HG03039 (cell line): ENCODE data around the gene CCR7.

Source experiments
- ATAC-seq: cut with Tn5 transposase; IDR thresholded peaks from one replicate; pipeline ENCODE4 v1.9.1; 2021; ENCODE audit warnings: mild to moderate bottlenecking, moderate library complexity; ENCODE audit not compliant: unreplicated experiment

The CCR7 gene

GRCh38 chr17:40538936-40539705, 26.2 kb downstream of the CCR7 start:
- ATAC-seq = no peak

GRCh38 chr17:40538019-40538935, 27.0 kb downstream of the CCR7 start:
- ATAC-seq = no peak

- no peak for ATAC-seq
Observed at GRCh38 chr17:40536295-40537171, 28.7 kb downstream of the CCR7 start.

- no peak for ATAC-seq
Observed at GRCh38 chr17:40535924-40536294, 29.4 kb downstream of the CCR7 start.

DNA sequence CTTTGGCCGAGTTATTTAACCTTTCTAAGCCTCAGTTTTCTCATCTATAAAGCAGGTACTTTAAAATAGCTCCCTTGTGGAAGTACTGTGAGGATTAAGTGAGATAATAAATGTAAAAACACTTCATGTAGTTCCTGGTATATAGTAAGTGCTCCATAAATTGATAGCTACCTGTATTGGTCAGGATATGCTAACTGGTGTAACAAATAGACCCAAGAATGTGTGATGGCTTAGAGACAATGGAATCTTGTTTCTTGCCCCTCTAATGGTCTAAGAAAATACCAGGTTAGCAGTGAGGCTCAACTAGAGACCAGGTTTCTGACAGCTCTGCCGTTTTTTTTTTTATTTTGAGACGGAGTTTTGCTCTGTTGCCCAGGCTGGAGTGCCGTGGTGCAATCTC, 29.8 kb downstream of the CCR7 start:
- ATAC-seq = no peak

- ATAC-seq = no peak
Observed at GRCh38 chr17:40534371-40535189, 30.7 kb downstream of the CCR7 start.

GRCh38 chr17:40533896-40534295, 31.4 kb downstream of the CCR7 start:
- no peak for ATAC-seq

- ATAC-seq = no peak
Observed at GRCh38 chr17:40532520-40533253, 32.6 kb downstream of the CCR7 start.

- no peak for ATAC-seq
Observed at GRCh38 chr17:40531051-40531991, 34.0 kb downstream of the CCR7 start.

GRCh38 chr17:40530531-40530994, 34.7 kb downstream of the CCR7 start:
- no peak for ATAC-seq

GRCh38 chr17:40529991-40530390, 35.3 kb downstream of the CCR7 start:
- ATAC-seq = no peak

DNA sequence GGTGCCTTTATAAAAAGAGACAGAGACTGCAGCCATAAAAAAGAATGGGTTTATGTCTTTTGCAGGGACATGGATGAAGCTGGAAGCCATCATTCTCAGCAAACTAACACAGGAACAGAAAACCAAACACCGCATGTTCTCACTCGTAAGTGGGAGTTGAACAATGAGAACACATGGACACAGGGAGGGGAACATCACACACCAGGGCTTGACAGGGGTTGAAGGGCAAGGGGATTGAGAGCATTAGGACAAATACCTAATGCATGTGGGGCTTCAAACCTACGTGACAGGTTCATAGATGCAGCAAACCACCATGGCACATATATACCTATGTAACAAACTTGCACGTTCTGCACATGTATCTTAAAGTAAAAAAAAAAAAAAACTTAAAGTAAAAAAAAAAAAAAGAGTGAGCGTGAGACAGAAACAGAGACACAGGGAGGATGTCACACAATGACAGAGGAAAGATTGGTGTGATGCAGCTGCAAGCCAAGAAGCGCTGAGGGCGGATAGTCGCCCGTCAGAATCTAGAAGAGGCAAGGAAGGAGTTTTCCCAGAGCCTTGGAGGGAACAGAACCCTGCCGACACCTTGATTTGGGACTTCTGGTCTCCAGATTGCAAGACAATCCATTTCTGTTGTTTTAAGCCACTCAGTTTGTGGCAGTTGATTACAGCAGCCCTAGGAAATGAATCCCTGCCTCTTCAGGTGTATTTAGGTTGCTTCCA, 36.4 kb downstream of the CCR7 start:
- no peak for ATAC-seq

- no peak for ATAC-seq
Observed at GRCh38 chr17:40526668-40527067, 38.6 kb downstream of the CCR7 start.

DNA sequence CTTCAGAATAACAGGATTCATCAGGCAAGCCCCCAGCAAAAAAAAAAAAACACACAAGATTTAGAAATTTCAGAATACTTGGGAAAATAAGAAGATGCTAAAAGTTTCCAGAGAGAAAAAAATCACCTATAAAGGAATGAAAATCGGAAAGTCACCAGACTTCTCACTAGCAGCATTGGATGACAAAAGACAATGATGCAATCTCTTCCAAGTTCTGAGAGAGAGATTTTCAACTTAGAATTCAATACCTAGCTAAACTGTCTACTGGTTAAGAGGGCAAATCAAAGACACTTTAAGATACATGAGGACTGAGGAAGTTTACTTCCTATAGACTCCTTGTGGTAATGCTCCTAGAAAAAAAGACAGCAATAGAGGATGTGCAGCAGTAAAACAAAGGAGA, 40.0 kb downstream of the CCR7 start:
- ATAC-seq = no peak

GRCh38 chr17:40524243-40524965, 40.9 kb downstream of the CCR7 start:
- ATAC-seq = no peak

DNA sequence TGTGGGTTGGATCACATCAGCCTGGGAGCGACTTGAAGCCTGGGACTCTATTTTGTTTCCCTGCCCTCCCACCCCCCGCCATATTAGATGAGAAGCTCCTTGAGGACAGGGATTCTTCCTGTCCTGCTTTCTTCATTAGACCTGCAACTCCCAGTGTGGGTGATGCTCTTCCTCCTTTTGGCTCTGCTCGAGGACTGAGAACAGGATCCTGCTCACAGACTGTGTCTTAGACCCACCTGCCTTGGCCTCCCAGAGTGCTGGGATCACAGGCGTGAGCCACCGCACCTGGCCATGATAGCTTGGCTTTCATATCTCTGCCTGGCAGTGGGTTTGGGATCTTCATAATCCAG, 42.3 kb downstream of the CCR7 start:
- no peak for ATAC-seq
